Measurements from ENCODE around the gene MBD5.
"Not testable (repeated sequence)": the region's sequence is repeated elsewhere in the genome, so short reads cannot be mapped to it uniquely, and the experiment has no call there.

The MBD5 gene

DNA sequence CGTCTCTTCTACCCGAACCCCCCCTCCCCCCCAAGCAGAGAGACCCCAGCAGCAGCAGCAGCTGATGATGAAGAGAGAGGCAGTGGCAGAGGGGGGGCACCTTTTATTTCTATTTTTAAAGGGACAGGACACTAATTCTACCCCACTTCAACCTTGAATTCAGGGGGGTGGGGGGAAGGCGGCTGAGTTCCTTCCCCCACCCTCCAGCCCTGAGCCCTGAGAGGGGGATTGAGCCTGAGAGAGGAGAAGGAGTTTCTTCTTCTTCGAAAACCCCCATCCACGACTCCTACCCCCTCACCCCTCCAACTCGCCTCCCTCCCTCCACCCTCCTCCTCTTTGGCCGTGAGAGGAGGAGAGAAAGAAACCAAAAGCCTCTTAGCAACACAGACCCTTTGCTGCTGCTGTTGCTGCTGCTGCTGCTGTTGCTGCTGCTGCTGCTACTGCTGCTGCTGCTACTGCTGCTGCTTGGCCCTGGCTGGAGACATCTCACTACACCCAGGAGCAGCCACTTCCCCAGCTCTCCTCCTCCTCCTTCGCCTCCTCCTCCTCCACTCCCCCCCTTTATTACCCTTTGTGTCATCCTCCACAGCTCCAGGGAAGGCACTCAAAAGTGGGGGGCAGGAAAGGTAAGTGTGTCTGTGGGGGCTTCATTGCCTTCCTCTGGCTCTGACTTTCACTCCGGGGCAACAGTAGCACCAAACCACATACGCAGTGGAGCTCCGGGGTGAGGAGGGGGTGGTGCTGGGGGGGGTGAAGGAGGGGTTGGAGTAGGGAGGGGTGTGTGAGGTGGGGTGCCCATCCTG is at the start of gene MBD5:
TSS of gene MBD5 (plus strand) at position 33 of the 803 bp plus-strand sequence.
- peak within 1 kb of the TSS; percentile 90 for H3K4me3 ChIP-seq (ENCODE audit: low read length)
- TF ChIP-seq, protein P1, sequence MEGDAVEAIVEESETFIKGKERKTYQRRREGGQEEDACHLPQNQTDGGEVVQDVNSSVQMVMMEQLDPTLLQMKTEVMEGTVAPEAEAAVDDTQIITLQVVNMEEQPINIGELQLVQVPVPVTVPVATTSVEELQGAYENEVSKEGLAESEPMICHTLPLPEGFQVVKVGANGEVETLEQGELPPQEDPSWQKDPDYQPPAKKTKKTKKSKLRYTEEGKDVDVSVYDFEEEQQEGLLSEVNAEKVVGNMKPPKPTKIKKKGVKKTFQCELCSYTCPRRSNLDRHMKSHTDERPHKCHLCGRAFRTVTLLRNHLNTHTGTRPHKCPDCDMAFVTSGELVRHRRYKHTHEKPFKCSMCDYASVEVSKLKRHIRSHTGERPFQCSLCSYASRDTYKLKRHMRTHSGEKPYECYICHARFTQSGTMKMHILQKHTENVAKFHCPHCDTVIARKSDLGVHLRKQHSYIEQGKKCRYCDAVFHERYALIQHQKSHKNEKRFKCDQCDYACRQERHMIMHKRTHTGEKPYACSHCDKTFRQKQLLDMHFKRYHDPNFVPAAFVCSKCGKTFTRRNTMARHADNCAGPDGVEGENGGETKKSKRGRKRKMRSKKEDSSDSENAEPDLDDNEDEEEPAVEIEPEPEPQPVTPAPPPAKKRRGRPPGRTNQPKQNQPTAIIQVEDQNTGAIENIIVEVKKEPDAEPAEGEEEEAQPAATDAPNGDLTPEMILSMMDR (IDR thresholded peaks at IDR 0.05; ENCODE audit: insufficient read depth, low read depth, low read length, missing control alignments), result no peak
- peak; percentile 32 for DNase-seq (ENCODE audit: low read depth)

DNA sequence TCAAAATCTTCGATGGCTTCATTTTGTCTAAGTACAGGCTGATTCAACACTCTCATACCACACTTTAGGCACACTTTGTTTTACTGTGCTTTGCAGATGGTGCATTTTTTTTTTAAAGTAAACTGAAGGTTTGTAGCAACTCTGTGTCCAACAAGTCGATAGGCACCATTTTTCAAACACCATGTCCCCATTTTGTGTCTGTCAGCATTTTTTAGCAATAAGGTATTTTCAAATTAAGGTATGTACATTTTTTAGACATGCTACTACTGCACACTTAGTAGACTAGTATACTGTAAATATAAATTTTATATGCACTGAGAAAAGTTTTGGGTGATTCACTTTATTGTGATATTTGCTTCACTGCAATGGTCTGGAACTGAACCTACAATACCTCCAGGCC is 44.8 kb upstream of the MBD5 start:
- no peak overlapping the region for H3K4me3 ChIP-seq (ENCODE audit: low read length)
- no peak for DNase-seq (ENCODE audit: low read depth)
- TF ChIP-seq, protein P1 (IDR thresholded peaks at IDR 0.05; ENCODE audit: insufficient read depth, low read depth, low read length, missing control alignments), result no peak

DNA sequence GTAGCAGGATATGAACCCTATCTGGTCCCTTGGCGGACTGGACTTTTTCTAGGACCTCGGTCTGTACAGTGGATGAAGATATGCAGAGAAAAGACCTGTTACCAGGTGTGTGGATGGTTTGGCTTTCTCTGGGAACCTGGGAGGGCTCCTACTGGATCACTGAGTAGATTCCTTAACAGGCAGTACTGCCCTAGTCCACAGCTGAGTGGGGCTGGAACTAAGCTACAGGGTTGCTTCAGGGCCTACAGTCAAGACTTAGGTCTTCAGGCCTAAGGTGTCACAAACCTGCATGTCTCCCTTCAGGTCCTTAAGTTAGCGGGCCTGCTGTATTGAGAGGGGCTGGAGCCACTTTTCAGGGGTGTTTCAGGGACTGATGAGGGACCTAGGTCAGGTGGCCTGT is 43.2 kb upstream of the MBD5 start:
- TF ChIP-seq, protein P1 (IDR thresholded peaks at IDR 0.05; ENCODE audit: insufficient read depth, low read depth, low read length, missing control alignments), result no peak
- no peak for DNase-seq (ENCODE audit: low read depth)
- H3K4me3 ChIP-seq (ENCODE audit: low read length), result no peak overlapping the region

DNA sequence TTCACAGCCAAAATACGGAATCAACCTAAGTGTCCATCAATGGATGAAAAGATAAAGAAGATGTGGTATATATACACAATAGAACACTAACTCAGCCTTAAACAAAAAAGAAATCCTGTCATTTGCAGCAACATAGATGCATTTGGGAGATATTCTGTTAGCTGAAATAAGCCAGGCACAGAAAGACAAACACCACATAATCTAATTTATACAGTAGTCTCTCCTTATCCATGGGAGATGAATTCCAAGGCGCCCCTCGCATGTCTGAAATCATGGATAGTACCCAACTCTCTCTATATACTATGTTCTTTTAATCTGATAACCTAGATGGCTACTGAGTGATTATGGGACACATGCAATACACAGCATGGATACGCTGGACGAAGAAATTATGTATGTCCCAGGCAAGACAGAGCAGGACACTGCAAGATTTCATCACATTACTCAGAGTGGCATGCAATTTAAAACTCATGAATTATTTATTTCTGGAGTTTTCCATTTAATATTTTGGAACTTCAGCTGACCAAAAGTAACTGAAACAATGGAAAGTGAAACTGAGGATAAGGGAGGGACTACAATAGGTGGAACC is 39.9 kb upstream of the MBD5 start:
- no peak overlapping the region for H3K4me3 ChIP-seq (ENCODE audit: low read length)
- TF ChIP-seq, protein P1 (IDR thresholded peaks at IDR 0.05; ENCODE audit: insufficient read depth, low read depth, low read length, missing control alignments), result no peak
- no peak for DNase-seq (ENCODE audit: low read depth)

DNA sequence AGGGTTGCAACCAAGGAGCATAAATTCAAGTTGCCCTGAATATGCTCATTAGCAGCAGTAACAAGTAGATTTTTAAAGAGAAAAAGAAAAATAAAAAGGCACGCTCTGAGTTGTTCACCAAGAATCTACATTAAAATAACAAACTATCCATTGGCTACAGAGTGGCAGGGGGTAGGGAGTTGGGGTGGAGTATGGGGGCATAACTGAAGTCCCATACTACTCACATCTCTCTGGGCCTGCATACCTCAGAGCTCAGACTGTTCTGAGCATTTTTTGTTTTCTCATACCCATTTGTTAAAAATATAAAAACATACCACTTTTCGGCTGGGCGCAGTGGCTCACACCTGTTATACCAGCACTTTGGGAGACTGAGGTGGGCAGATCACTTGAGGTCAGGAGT is 31.8 kb upstream of the MBD5 start:
- TF ChIP-seq, protein P1 (IDR thresholded peaks at IDR 0.05; ENCODE audit: insufficient read depth, low read depth, low read length, missing control alignments), result no peak
- H3K4me3 ChIP-seq (ENCODE audit: low read length), result no peak overlapping the region
- no peak for DNase-seq (ENCODE audit: low read depth)

DNA sequence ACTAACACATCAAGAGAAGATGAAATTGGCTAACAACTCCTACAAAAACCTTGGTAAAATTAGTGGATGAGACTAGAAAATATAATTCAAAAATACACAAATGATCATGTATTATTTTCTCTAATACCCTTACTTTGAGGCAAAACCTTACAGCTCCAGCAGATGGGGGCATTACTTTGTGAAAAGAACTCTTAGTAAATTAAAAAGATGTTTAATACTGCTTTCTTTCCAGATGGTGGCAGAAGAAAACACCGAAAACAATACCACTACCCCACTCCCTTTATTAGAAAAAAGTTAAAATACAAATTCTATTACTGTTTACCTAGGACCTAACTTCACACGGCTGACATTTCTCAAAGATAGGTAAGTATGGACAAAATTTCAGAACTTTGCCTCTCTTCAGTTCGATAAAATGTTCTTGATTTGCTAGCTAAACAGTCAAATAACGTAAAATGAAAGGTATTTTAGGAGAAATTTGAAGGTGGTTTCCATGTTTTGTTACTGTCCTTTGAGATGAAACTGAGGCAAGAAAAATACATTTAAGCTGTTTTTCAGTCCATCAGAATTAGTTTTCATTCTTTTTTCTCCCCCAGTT is 31.0 kb upstream of the MBD5 start:
- peak; percentile 48 for DNase-seq (ENCODE audit: low read depth)
- no peak overlapping the region for H3K4me3 ChIP-seq (ENCODE audit: low read length)
- TF ChIP-seq, protein P1 (IDR thresholded peaks at IDR 0.05; ENCODE audit: insufficient read depth, low read depth, low read length, missing control alignments), result peak; percentile 54

DNA sequence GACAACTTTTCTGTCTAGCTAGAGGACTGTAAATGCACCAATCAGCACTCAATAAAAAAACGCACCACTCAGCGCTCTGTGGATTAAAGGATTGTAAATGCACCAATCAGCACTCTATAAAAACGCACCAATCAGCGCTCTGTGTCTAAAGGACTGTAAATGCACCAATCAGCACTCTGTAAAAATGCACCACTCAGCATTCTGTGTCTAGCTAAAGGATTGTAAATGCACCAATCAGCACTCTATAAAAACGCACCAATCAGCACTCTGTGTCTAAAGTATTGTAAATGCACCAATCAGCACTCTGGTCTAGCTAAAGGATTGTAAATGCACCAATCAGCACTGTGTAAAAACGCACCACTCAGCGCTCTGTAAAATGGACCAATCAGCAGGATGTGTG is 25.9 kb upstream of the MBD5 start:
- not testable (repeated sequence) for DNase-seq (ENCODE audit: low read depth); H3K4me3 ChIP-seq (ENCODE audit: low read length)
